Measurements from ENCODE around the gene AOPEP. TPM values are rescaled to one million over a fixed set of nuclear protein-coding genes. Genes with fewer than 3 reads are reported as not detected.

AOPEP gene
- total RNA-seq, 1 experiment from 2014 or later: 36.4 TPM

GRCh38 chr9:94804316-94804715 is 77.8 kb downstream of the AOPEP start:
- BruUV-seq (replicated peaks): no TSS peak
- Histone ChIP-seq H3K27me3 (ENCODE audit: control insufficient read depth, insufficient read depth, low read length) (no peaks in the 10 kb centered on the region), H3K36me3 (ENCODE audit: control insufficient read depth, insufficient read depth, low read length) (no peaks in the 10 kb centered on the region), H3K4me3 (ENCODE audit: low read depth in 2 of 2, low read length in 2 of 2) (no peak overlapping the region), H3K27ac (ENCODE audit: low read length) (peak overlapping the region; percentile 83), H3K9me3 (ENCODE audit: control insufficient read depth, insufficient read depth, low read depth, low read length) (no peaks in the 10 kb centered on the region), H3K4me1 (ENCODE audit: control insufficient read depth, insufficient read depth, low read length) (peaks cover 50% of the 10 kb centered on the region)
- in situ Hi-C loops (cut with HindIII; ENCODE audit: low pct_unique_long_range_greater_than_20kb, low sequenced_read_pairs) (no loop called here), intact Hi-C loops (cut with micrococcal nuclease; ENCODE audit: unreplicated experiment) (no loop called here)
- no peak for TF ChIP-seq POLR2AphosphoS5 (IDR thresholded peaks at IDR 0.05; ENCODE audit: low read depth, low read length)
- TF ChIP-seq TCF7L2 (IDR thresholded peaks at IDR 0.05; ENCODE audit: low read depth, low read length): no peak
- DNase-seq (ENCODE audit: low read depth, low spot score) (no peak), ATAC-seq (no peak)
- ChIA-PET CTCF (no interaction called here), POLR2A (no interaction called here)

GRCh38 chr9:94805051-94805489 is 78.6 kb downstream of the AOPEP start:
- H3K27ac ChIP-seq (ENCODE audit: low read length): peak overlapping the region; percentile 83
- 0 out of 2 replicates have a peak, but pooled peaks have one; percentile 27 for ATAC-seq
- no peaks in the 10 kb centered on the region for H3K9me3 ChIP-seq (ENCODE audit: control insufficient read depth, insufficient read depth, low read depth, low read length)
- peaks cover 48% of the 10 kb centered on the region for H3K4me1 ChIP-seq (ENCODE audit: control insufficient read depth, insufficient read depth, low read length)
- ChIA-PET POLR2A (interaction anchor here (0.7 kb wide), 1 partner anchor 32 kb away, joined by 3 read pairs; no protein-coding TSS in a partner anchor), CTCF (no interaction called here)
- intact Hi-C loops (cut with micrococcal nuclease; ENCODE audit: unreplicated experiment) (no loop called here), in situ Hi-C loops (cut with HindIII; ENCODE audit: low pct_unique_long_range_greater_than_20kb, low sequenced_read_pairs) (no loop called here)
- no peaks in the 10 kb centered on the region for H3K27me3 ChIP-seq (ENCODE audit: control insufficient read depth, insufficient read depth, low read length)
- H3K36me3 ChIP-seq (ENCODE audit: control insufficient read depth, insufficient read depth, low read length): no peaks in the 10 kb centered on the region
- H3K4me3 ChIP-seq (ENCODE audit: low read depth in 2 of 2, low read length in 2 of 2): no peak overlapping the region
- DNase-seq (ENCODE audit: low read depth, low spot score): no peak
- BruUV-seq (replicated peaks): no TSS peak
- TF ChIP-seq REST (IDR thresholded peaks at IDR 0.05; ENCODE audit: insufficient read depth in 1 of 2, low read depth in 2 of 2, low read length in 1 of 2) (no peak), TCF7L2 (IDR thresholded peaks at IDR 0.05; ENCODE audit: low read depth, low read length) (no peak), POLR2AphosphoS5 (IDR thresholded peaks at IDR 0.05; ENCODE audit: low read depth, low read length) (no peak), CTCF (IDR thresholded peaks at IDR 0.05) (no peak), SIN3A (IDR thresholded peaks at IDR 0.05; ENCODE audit: borderline replicate concordance, insufficient read depth, low read depth, low read length) (no peak)

GRCh38 chr9:94805585-94805984 is 79.1 kb downstream of the AOPEP start:
- POLR2A ChIA-PET: interaction anchor here (0.7 kb wide), 1 partner anchor 33 kb away, joined by 3 read pairs; no protein-coding TSS in a partner anchor
- ATAC-seq: peak; percentile 96
- intact Hi-C loops (cut with micrococcal nuclease; ENCODE audit: unreplicated experiment): no loop called here

More at GRCh38 chr9:94805585-94805984, 79.1 kb downstream of the AOPEP start:
- CTCF ChIA-PET: no interaction called here
- Histone ChIP-seq H3K4me3 (ENCODE audit: low read depth in 2 of 2, low read length in 2 of 2) (no peak overlapping the region), H3K4me1 (ENCODE audit: control insufficient read depth, insufficient read depth, low read length) (peaks cover 46% of the 10 kb centered on the region), H3K27ac (ENCODE audit: low read length) (peak overlapping the region; percentile 87), H3K27me3 (ENCODE audit: control insufficient read depth, insufficient read depth, low read length) (no peaks in the 10 kb centered on the region), H3K36me3 (ENCODE audit: control insufficient read depth, insufficient read depth, low read length) (no peaks in the 10 kb centered on the region), H3K9me3 (ENCODE audit: control insufficient read depth, insufficient read depth, low read depth, low read length) (no peaks in the 10 kb centered on the region)
- in situ Hi-C loops (cut with HindIII; ENCODE audit: low pct_unique_long_range_greater_than_20kb, low sequenced_read_pairs): no loop called here
- DNase-seq (ENCODE audit: low read depth, low spot score): peak; percentile 75
- no peak for TF ChIP-seq SIN3A (IDR thresholded peaks at IDR 0.05; ENCODE audit: borderline replicate concordance, insufficient read depth, low read depth, low read length)
- peak; percentile 37; the same call in 1 of the 2 replicates for TF ChIP-seq POLR2AphosphoS5 (IDR thresholded peaks at IDR 0.05; ENCODE audit: low read depth, low read length)
- peak; percentile 43; the same call in 1 of the 2 replicates for TF ChIP-seq TCF7L2 (IDR thresholded peaks at IDR 0.05; ENCODE audit: low read depth, low read length)
- TF ChIP-seq CTCF (IDR thresholded peaks at IDR 0.05): no peak
- no peak for TF ChIP-seq REST (IDR thresholded peaks at IDR 0.05; ENCODE audit: insufficient read depth in 1 of 2, low read depth in 2 of 2, low read length in 1 of 2)
- BruUV-seq (replicated peaks): no TSS peak

Data from Panc1 (cell line).